ENCODE data around the gene ABCG5. TPM values are rescaled to one million over a fixed set of nuclear protein-coding genes. Genes with fewer than 3 reads are reported as not detected.

The ABCG5 gene
- total and polyA plus RNA-seq, 2 experiments from 2014 or later = 5.4 TPM

GRCh38 chr2:43826305-43827250 is 12.1 kb downstream of the ABCG5 start:
- no peak for TF ChIP-seq CTCF (IDR thresholded peaks at IDR 0.05; ENCODE audit: poor library complexity)
- no peak for TF ChIP-seq EZH2 (IDR thresholded peaks at IDR 0.05; ENCODE audit: borderline replicate concordance)
- TF ChIP-seq EZH2phosphoT487 (IDR thresholded peaks at IDR 0.05; ENCODE audit: low read depth, severe bottlenecking, unreplicated experiment) = no peak
- Histone ChIP-seq H3K4me2 (no peak overlapping the region), H4K20me1 (ENCODE audit: insufficient read depth, poor library complexity, severe bottlenecking) (no peaks in the 10 kb centered on the region), H3K36me3 (replicated peaks; ENCODE audit: insufficient read depth, low read depth) (no peaks in the 10 kb centered on the region), H3K9me2 (replicated peaks; ENCODE audit: insufficient read depth) (no peaks in the 10 kb centered on the region), H3K4me1 (ENCODE audit: insufficient read depth) (no peaks in the 10 kb centered on the region), H3K79me2 (no peaks in the 10 kb centered on the region), H3K27me3 (peaks cover 14% of the 10 kb centered on the region), H3K27ac (no peak overlapping the region), H3K9me3 (ENCODE audit: low read depth) (no peaks in the 10 kb centered on the region), H3K4me3 (no peak overlapping the region), H2AFZ (no peak overlapping the region)
- no peak for DNase-seq (ENCODE audit: low spot score)
- WGBS (ENCODE audit: low lambda C conversion rate, missing lambda C conversion rate) = 90% methylated on average over 17 of the region's 17 CpGs

GRCh38 chr2:43825841-43826240 is 12.8 kb downstream of the ABCG5 start:
- TF ChIP-seq EZH2 (IDR thresholded peaks at IDR 0.05; ENCODE audit: borderline replicate concordance) = no peak
- no peak for TF ChIP-seq EZH2phosphoT487 (IDR thresholded peaks at IDR 0.05; ENCODE audit: low read depth, severe bottlenecking, unreplicated experiment)

GRCh38 chr2:43824951-43825493 is 13.6 kb downstream of the ABCG5 start:
- no peak for TF ChIP-seq CTCF (IDR thresholded peaks at IDR 0.05; ENCODE audit: poor library complexity)
- TF ChIP-seq EZH2 (IDR thresholded peaks at IDR 0.05; ENCODE audit: borderline replicate concordance) = no peak
- no peak for TF ChIP-seq EZH2phosphoT487 (IDR thresholded peaks at IDR 0.05; ENCODE audit: low read depth, severe bottlenecking, unreplicated experiment)
- no peaks in the 10 kb centered on the region for H3K79me2 ChIP-seq
- WGBS (ENCODE audit: low lambda C conversion rate, missing lambda C conversion rate) = 91% methylated on average over 12 of the region's 12 CpGs
- no peak overlapping the region for H3K4me3 ChIP-seq
- H3K27ac ChIP-seq = no peak overlapping the region
- DNase-seq (ENCODE audit: low spot score) = no peak
- H3K27me3 ChIP-seq = peaks cover 6% of the 10 kb centered on the region
- H4K20me1 ChIP-seq (ENCODE audit: insufficient read depth, poor library complexity, severe bottlenecking) = no peaks in the 10 kb centered on the region
- no peaks in the 10 kb centered on the region for H3K36me3 ChIP-seq (replicated peaks; ENCODE audit: insufficient read depth, low read depth)
- no peaks in the 10 kb centered on the region for H3K9me3 ChIP-seq (ENCODE audit: low read depth)
- no peak overlapping the region for H3K4me2 ChIP-seq
- no peak overlapping the region for H2AFZ ChIP-seq
- no peaks in the 10 kb centered on the region for H3K4me1 ChIP-seq (ENCODE audit: insufficient read depth)
- H3K9me2 ChIP-seq (replicated peaks; ENCODE audit: insufficient read depth) = no peaks in the 10 kb centered on the region

More at GRCh38 chr2:43825841-43826240, 12.8 kb downstream of the ABCG5 start:
- DNase-seq (ENCODE audit: low spot score) = no peak
- no peak overlapping the region for H3K27ac ChIP-seq
- WGBS (ENCODE audit: low lambda C conversion rate, missing lambda C conversion rate) = 75% methylated on average over 3 of the region's 3 CpGs
- no peak overlapping the region for H2AFZ ChIP-seq
- no peaks in the 10 kb centered on the region for H3K4me1 ChIP-seq (ENCODE audit: insufficient read depth)
- H3K27me3 ChIP-seq = peaks cover 14% of the 10 kb centered on the region
- H3K4me2 ChIP-seq = no peak overlapping the region
- no peaks in the 10 kb centered on the region for H3K9me3 ChIP-seq (ENCODE audit: low read depth)
- no peaks in the 10 kb centered on the region for H3K36me3 ChIP-seq (replicated peaks; ENCODE audit: insufficient read depth, low read depth)
- no peaks in the 10 kb centered on the region for H3K79me2 ChIP-seq
- no peaks in the 10 kb centered on the region for H4K20me1 ChIP-seq (ENCODE audit: insufficient read depth, poor library complexity, severe bottlenecking)
- no peak overlapping the region for H3K4me3 ChIP-seq
- H3K9me2 ChIP-seq (replicated peaks; ENCODE audit: insufficient read depth) = no peaks in the 10 kb centered on the region

- H4K20me1 ChIP-seq (ENCODE audit: insufficient read depth, poor library complexity, severe bottlenecking) = no peaks in the 10 kb centered on the region
- H3K79me2 ChIP-seq = no peaks in the 10 kb centered on the region
- WGBS (ENCODE audit: low lambda C conversion rate, missing lambda C conversion rate) = 85% methylated on average over 2 of the region's 2 CpGs
- H3K4me1 ChIP-seq (ENCODE audit: insufficient read depth) = no peaks in the 10 kb centered on the region
- peaks cover under 1% of the 10 kb centered on the region for H3K27me3 ChIP-seq
- DNase-seq (ENCODE audit: low spot score) = no peak
- no peaks in the 10 kb centered on the region for H3K36me3 ChIP-seq (replicated peaks; ENCODE audit: insufficient read depth, low read depth)
- H3K9me2 ChIP-seq (replicated peaks; ENCODE audit: insufficient read depth) = no peaks in the 10 kb centered on the region
- no peak overlapping the region for H3K4me2 ChIP-seq
- H2AFZ ChIP-seq = no peak overlapping the region
- TF ChIP-seq EZH2phosphoT487 (IDR thresholded peaks at IDR 0.05; ENCODE audit: low read depth, severe bottlenecking, unreplicated experiment) (no peak), CTCF (IDR thresholded peaks at IDR 0.05; ENCODE audit: poor library complexity) (no peak), EZH2 (IDR thresholded peaks at IDR 0.05; ENCODE audit: borderline replicate concordance) (no peak)
- H3K9me3 ChIP-seq (ENCODE audit: low read depth) = no peaks in the 10 kb centered on the region
- no peak overlapping the region for H3K4me3 ChIP-seq
- H3K27ac ChIP-seq = no peak overlapping the region
These were observed 14.1 kb downstream of the ABCG5 start for GRCh38 chr2:43824512-43824911.
